Stimulated activated naive B cell treated with anti-CD40 and anti-IgM and Interleukin-4, amounts not matched to agents 10 μg/mL and 1 μg/mL and 100 μg/mL, for 72 hours (primary cell): Measurements from ENCODE around the gene TRIM65.
A peak's percentile ranks its signal among the peaks of the same experiment; 100 is the strongest.

ENCODE experiments used
- ATAC-seq, 2 donors: fragments of 150-1000 bp; cut with Tn5 transposase; replicated peaks; 2 replicates each; pipeline ENCODE4 v1.10.0; 2021; ENCODE audit warnings: moderate library complexity in 1 of 2
- DNase-seq: peaks from one replicate; pipeline ENCODE4 v3.0.0; 2021
- H3K27ac Mint-ChIP-seq: one replicate; pipeline ENCODE4 v1.8.0; 2022; ENCODE audit warnings: mild to moderate bottlenecking, mixed read lengths
- H3K27me3 Mint-ChIP-seq, 2 donors: one replicate each; pipeline ENCODE4 v1.8.0; 2022; ENCODE audit warnings: mixed read lengths in 2 of 2
- H3K36me3 Mint-ChIP-seq, 2 donors: one replicate each; pipeline ENCODE4 v1.8.0; 2022; ENCODE audit warnings: mixed read lengths in 2 of 2, mild to moderate bottlenecking in 1 of 2
- H3K4me1 Mint-ChIP-seq, 2 donors: one replicate each; pipeline ENCODE4 v1.8.0; 2022; ENCODE audit warnings: mixed read lengths in 2 of 2, mild to moderate bottlenecking in 1 of 2
- H3K4me3 Mint-ChIP-seq, 2 donors: one replicate each; pipeline ENCODE4 v1.8.0; 2022; ENCODE audit warnings: mild to moderate bottlenecking in 2 of 2, mixed read lengths in 2 of 2, moderate library complexity in 1 of 2
- H3K9me3 Mint-ChIP-seq, 2 donors: one replicate each; pipeline ENCODE4 v1.8.0; 2022; ENCODE audit warnings: mixed read lengths in 2 of 2, mild to moderate bottlenecking in 1 of 2

TRIM65 gene

GRCh38 chr17:75909051-75909811, 12.5 kb upstream of the TRIM65 start:
- DNase-seq (no peak), ATAC-seq (no peak)
- Mint-ChIP-seq H3K4me1 (peaks cover 2 to 5% of the 10 kb centered on the region in 2 donors), H3K9me3 (no peaks in the 10 kb centered on the region), H3K4me3 (no peak overlapping the region), H3K27ac (no peak overlapping the region), H3K27me3 (no peaks in the 10 kb centered on the region), H3K36me3 (peaks cover 8 to 10% of the 10 kb centered on the region in 2 donors)

DNA sequence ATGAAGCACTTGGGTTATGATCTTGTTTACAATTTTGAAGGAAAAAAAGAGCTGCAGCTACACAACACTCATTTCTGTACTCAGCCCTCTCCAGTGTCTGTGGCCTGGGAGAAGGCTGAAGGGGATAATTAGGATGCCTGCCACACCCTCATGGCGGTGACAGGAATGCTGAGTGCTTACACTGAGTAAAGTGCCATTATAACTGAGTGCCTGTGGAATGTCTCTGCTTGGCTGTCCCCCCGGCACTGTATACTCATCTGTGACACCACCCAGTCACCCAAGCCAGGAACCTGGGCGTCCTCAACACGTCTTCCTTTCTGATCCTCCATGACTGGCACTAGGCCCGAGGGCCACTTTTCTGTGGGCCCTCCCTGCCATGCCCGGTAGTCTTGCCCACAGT, 11.4 kb upstream of the TRIM65 start:
- H3K4me3 Mint-ChIP-seq: no peak overlapping the region

GRCh38 chr17:75906143-75906884, 9.6 kb upstream of the TRIM65 start:
- no peak for ATAC-seq
- no peak for DNase-seq
- Mint-ChIP-seq H3K27me3 (no peaks in the 10 kb centered on the region), H3K36me3 (peaks cover 5 to 8% of the 10 kb centered on the region in 2 donors), H3K27ac (peak overlapping the region; percentile 20), H3K4me3 (no peak overlapping the region), H3K9me3 (no peaks in the 10 kb centered on the region), H3K4me1 (peaks cover 3 to 12% of the 10 kb centered on the region in 2 donors)

More for the DNA sequence above, 11.4 kb upstream of the TRIM65 start:
- Mint-ChIP-seq H3K27me3 (no peaks in the 10 kb centered on the region), H3K9me3 (no peaks in the 10 kb centered on the region), H3K36me3 (peaks cover 4% of the 10 kb centered on the region in 2 donors), H3K27ac (no peak overlapping the region), H3K4me1 (peaks cover 3 to 12% of the 10 kb centered on the region in 2 donors)
- ATAC-seq (no peak), DNase-seq (no peak)

DNA sequence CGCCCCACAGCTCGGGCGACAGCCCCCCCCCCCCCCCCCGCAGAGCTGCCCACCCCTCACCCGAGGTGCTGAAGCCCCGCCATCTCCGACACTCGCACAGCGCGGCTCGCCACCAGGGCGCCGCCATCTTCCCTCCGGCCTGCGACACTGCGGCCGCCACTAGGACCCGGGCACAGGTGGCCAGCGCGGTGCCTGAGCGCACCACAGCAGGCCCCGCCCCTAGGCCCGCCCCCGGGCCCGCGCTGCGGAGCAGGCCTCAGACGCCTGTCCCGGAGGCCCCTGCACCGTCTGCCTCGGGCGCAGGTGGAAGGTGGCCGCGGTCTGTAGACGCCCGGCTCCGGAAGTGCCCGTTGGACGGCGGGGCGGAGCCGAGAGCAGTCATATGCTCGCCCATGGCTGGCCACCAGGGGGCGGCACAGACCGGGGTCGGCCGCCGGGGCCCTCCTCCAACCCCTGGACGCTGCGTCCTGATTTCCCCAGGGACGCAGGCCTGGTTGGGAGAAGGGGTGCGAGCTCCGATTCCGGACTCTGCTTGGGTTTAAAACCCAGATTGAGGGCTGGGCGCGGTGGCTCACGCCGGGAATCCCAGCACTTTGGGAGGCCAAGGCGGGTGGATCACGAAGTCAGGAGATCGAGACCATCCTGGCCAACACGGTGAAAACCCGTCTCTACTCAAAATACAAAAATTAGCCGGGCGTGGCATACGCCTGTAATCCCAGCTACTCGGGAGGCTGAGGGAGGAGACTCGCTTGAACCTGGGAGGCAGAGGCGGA, 8.2 kb upstream of the TRIM65 start, which contains the start of gene MRPL38:
Gene MRPL38, minus strand, starts transcription at position 136 of the 773 bp plus-strand sequence. Its CDS starts 9 bp downstream, at position 127.
- Mint-ChIP-seq H3K4me1 (peaks cover 5 to 12% of the 10 kb centered on the region in 2 donors), H3K9me3 (no peaks in the 10 kb centered on the region), H3K27me3 (no peaks in the 10 kb centered on the region), H3K4me3 (peak within 1 kb of the TSS; percentile 88 to 94), H3K36me3 (peaks cover 14 to 15% of the 10 kb centered on the region in 2 donors), H3K27ac (peak within 1 kb of the TSS; percentile 97)
- DNase-seq: peak; percentile 98
- peak; percentile 99 for ATAC-seq

DNA sequence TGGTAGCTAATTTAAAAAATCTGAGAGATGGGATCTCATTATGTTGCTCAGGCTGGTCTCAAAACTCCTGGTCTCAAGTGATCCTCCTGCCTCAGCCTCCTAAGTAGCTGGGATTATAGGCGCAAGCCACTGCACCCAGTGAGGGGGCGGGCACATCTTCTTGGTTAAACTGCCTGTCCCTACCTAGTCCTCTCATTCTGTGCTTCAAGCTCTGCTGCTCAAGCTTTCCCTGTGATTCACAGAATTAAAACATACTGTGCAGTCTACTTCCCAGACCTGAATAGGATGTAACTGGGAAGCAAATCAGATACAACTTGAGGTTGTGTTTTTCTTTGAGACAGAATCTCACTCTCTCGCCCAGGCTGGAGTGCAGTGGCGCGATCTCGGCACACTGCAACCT, 5.7 kb upstream of the TRIM65 start:
- H3K27ac Mint-ChIP-seq: no peak overlapping the region
- H3K4me1 Mint-ChIP-seq: peaks cover 9 to 26% of the 10 kb centered on the region in 2 donors
- ATAC-seq (no peak), DNase-seq (no peak)
- H3K9me3 Mint-ChIP-seq: no peaks in the 10 kb centered on the region
- H3K36me3 Mint-ChIP-seq: peaks cover 23 to 34% of the 10 kb centered on the region in 2 donors
- H3K27me3 Mint-ChIP-seq: no peaks in the 10 kb centered on the region
- no peak overlapping the region for H3K4me3 Mint-ChIP-seq

GRCh38 chr17:75901727-75902126, 5.0 kb upstream of the TRIM65 start:
- Mint-ChIP-seq H3K36me3 (peaks cover 23 to 35% of the 10 kb centered on the region in 2 donors), H3K4me3 (no peak overlapping the region), H3K9me3 (no peaks in the 10 kb centered on the region), H3K27me3 (no peaks in the 10 kb centered on the region), H3K27ac (no peak overlapping the region), H3K4me1 (peaks cover 9 to 29% of the 10 kb centered on the region in 2 donors)
- ATAC-seq: no peak
- no peak for DNase-seq

DNA sequence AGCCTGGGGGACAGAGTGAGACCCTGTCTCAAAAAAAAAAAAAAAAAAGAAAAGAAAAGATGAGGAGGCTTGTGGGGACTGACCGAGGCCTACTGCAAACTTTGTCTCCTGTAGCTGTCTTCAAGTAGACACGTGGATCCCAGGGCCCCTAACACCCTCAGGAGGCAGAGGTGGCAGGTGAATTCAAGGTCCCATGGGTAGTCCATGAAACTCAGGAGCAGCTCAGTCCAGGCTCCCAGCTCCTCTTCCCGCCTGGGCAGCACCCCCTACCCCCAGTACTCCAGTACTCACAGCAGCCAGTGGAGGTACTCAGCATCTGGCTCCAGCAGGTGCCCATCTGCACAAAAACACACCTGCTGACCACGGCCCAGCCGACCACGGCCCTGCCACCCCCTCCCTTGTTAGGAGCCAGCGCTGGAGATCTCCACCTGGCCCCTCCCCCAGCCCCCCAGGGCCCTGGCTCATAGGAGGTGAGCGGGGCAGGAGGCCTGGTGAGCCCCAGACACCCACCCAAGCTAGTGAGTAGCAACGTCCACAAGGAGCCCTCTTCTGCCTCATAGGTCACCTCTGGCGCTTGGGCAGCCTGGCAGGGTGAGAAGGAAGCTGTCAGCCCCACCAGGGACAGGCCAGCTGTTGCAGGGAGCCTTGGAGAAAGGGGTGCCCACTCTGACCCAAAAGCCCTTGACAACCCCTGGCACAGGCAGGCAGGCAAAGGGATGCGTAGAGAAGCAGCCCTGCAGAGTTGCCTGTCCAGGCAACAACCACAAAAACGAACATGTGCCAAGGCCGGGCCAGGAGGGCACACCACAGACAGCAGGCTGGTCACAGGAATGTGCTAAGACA, 4.2 kb upstream of the TRIM65 start:
- DNase-seq (no peak), ATAC-seq (no peak)
- Mint-ChIP-seq H3K9me3 (no peaks in the 10 kb centered on the region), H3K4me1 (peaks cover 9 to 32% of the 10 kb centered on the region in 2 donors), H3K4me3 (no peak overlapping the region), H3K36me3 (peaks cover 23 to 35% of the 10 kb centered on the region in 2 donors), H3K27me3 (no peaks in the 10 kb centered on the region), H3K27ac (no peak overlapping the region)

DNA sequence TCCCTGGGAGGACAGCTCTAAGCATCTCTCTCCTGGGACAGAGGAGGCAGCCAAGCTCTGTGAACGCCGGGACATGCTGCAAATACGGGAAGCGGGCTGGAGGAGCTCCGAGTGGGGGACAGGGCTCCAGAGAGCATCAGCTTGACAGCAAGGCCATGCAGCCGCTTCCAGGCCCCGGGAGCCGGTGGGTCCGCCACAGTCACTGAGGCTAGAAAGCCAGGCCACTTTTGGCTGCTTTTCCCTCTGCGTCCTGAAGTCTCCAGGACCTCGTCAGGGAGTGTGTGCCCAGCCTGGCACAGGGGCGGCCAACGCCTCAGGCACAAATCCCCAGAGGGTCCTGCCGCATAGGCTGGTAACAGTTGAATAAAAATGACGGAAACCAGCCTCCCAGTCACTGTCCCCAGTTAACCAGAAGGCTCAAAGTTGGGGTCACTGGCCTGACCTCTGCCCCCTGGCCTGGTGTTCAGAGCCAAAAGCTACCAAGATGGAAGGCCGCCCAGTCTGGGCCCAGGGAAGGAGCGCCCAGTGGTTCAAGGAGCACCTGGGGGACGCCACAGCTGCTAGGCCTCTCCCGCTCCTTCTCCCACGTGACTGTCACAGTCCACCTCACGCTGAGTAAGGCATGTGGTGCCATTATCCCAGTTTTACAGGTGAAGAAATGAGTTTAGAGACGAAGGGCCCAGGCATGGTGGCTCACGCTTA, 3.2 kb upstream of the TRIM65 start:
- peaks cover 17 to 37% of the 10 kb centered on the region in 2 donors for H3K4me1 Mint-ChIP-seq
- H3K9me3 Mint-ChIP-seq: no peaks in the 10 kb centered on the region
- H3K27ac Mint-ChIP-seq: peak overlapping the region; percentile 81
- H3K4me3 Mint-ChIP-seq: no peak overlapping the region
- H3K27me3 Mint-ChIP-seq: no peaks in the 10 kb centered on the region
- H3K36me3 Mint-ChIP-seq: peaks cover 23 to 43% of the 10 kb centered on the region in 2 donors
- no peak for ATAC-seq
- DNase-seq: no peak

GRCh38 chr17:75899353-75899752, 2.6 kb upstream of the TRIM65 start:
- H3K27me3 Mint-ChIP-seq: no peaks in the 10 kb centered on the region
- no peaks in the 10 kb centered on the region for H3K9me3 Mint-ChIP-seq
- ATAC-seq: no peak
- H3K27ac Mint-ChIP-seq: no peak overlapping the region
- no peak overlapping the region for H3K4me3 Mint-ChIP-seq
- H3K36me3 Mint-ChIP-seq: peaks cover 25 to 41% of the 10 kb centered on the region in 2 donors
- H3K4me1 Mint-ChIP-seq: peaks cover 19 to 43% of the 10 kb centered on the region in 2 donors
- DNase-seq: no peak

DNA sequence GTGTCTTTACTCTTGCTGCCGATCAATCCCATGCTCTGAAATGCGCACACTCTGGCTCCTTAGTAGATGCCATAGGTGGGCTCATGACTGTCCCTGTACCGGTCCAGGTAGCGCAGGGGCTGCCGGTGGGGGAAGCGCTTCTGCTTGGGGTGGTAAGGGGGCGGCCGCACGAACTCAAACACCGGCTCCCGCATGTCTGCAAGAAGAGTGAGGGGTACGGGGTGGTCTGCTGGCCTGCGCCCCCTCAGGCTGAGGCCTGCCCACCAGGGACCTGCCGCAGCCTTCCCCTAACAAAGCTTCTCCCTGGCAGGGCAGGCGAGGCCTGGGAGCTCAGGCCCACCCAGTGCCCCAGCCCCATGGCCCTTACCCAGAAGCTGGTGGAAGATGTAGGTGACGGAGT, 2.0 kb upstream of the TRIM65 start:
- H3K9me3 Mint-ChIP-seq: no peaks in the 10 kb centered on the region
- H3K4me1 Mint-ChIP-seq: peaks cover 23 to 43% of the 10 kb centered on the region in 2 donors
- DNase-seq: no peak
- H3K27me3 Mint-ChIP-seq: no peaks in the 10 kb centered on the region
- H3K36me3 Mint-ChIP-seq: peaks cover 30 to 47% of the 10 kb centered on the region in 2 donors
- ATAC-seq: no peak
- H3K27ac Mint-ChIP-seq: no peak overlapping the region
- H3K4me3 Mint-ChIP-seq: no peak overlapping the region

DNA sequence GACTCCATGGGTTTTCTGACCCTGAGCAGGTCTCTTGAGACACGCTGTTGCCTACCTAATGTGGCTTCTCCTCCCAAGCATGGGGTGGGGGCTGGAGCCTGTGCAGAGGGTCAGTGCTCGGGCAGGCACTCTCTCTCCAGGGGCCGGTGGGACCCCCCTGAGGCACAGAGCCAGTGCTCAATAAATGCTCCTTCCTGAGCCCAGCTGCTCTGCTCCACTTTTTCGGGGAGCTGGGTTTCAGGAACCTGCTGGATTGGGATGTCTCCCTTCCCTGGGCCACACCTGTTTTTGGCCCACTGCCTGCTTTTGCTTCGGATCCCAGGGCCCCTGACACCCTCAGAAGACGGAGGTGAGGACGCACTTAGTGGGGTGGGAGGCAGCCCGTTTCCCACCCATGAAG, 1.3 kb upstream of the TRIM65 start:
- H3K4me3 Mint-ChIP-seq: no peak overlapping the region
- H3K4me1 Mint-ChIP-seq: peaks cover 26 to 47% of the 10 kb centered on the region in 2 donors
- no peak for DNase-seq
- peaks cover 30 to 50% of the 10 kb centered on the region in 2 donors for H3K36me3 Mint-ChIP-seq
- no peaks in the 10 kb centered on the region for H3K27me3 Mint-ChIP-seq
- no peaks in the 10 kb centered on the region for H3K9me3 Mint-ChIP-seq
- no peak for ATAC-seq
- no peak overlapping the region for H3K27ac Mint-ChIP-seq

DNA sequence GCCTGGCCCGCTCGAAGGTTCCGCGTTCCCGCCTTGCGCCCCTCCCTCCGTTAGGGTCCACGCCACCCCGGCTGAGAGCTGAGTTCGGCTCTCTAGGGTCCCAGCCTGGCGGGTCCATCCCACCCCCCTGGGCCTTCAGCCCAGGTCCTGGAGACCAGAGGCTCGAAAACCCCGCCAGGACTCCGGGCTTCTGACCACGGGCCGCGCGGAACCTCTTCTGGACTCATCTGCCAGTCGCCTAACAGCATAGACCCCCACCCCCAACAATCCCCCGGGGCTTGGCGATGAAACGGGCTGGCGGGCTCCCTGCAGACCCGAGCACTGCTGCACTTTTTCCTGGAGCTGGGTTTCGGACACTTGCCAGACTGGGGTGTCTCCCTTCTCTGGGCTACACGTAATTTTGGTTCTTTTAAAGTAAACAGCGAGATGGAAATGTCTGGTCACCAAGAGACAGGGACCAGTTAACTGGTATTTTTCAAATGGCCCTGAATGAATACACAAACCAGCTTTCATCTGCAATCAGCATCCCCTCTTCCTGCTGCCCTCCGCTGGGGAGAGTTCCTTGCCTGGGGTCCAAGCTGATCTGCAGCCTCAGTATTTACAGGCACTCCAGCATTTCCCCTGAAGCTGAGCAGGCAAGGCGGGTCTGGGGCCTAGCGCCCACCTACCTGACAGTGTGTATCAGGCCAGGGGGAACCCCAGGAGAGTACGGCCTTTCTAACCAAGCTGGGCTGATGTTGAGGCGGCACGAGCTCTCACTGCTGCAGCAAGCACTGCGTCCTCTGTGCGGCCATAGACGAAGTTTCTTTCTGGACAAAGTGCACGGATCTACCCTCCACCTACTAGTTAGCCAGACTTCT, 639 bp upstream of the TRIM65 start:
- H3K36me3 Mint-ChIP-seq: peaks cover 30 to 50% of the 10 kb centered on the region in 2 donors
- no peaks in the 10 kb centered on the region for H3K27me3 Mint-ChIP-seq
- peaks cover 26 to 47% of the 10 kb centered on the region in 2 donors for H3K4me1 Mint-ChIP-seq
- DNase-seq (no peak), ATAC-seq (no peak)
- H3K27ac Mint-ChIP-seq: peak overlapping the region; percentile 81
- peak overlapping the region; percentile 60 to 78 for H3K4me3 Mint-ChIP-seq
- H3K9me3 Mint-ChIP-seq: no peaks in the 10 kb centered on the region
